BJ (cell line): ENCODE results near the gene SLIT3. TPM values are rescaled to one million over a fixed set of nuclear protein-coding genes. Genes with fewer than 3 reads are reported as not detected.

ENCODE experiments used
- CTCF ChIA-PET: fragments of 350-600 bp; formaldehyde crosslinking; extraction: SDS; loops from one replicate; lab custom pipeline; 2021; ENCODE audit warnings: antibody characterized with exemption, inconsistent platforms; lab: Yijun Ruan, JAX
- POLR2A ChIA-PET: fragments of 300-600 bp; sonication (Branson Sonifier 250); formaldehyde crosslinking; extraction: SDS; loops from one replicate; lab custom pipeline; 2021; ENCODE audit warnings: antibody characterized with exemption; lab: Charles Lee
- DNase-seq: peaks from one replicate; pipeline ENCODE4 v3.0.0-alpha.2; 2011; ENCODE audit warnings: low read depth
- H3K27me3 ChIP-seq: 2 replicates; pipeline ENCODE4 v1.6.0; 2011; ENCODE audit warnings: low read length; ENCODE audit not compliant: control insufficient read depth, insufficient read depth
- H3K36me3 ChIP-seq: 2 replicates; pipeline ENCODE4 v1.5.1; 2011; ENCODE audit warnings: low read length; ENCODE audit not compliant: control insufficient read depth, insufficient read depth
- H3K4me3 ChIP-seq: 2 replicates; pipeline ENCODE4 v1.5.1; 2011; ENCODE audit warnings: low read depth, mild to moderate bottlenecking, control low read depth, low read length
- CTCF ChIP-seq: IDR thresholded peaks from 2 replicates; pipeline ENCODE4 v1.5.1; 2011; ENCODE audit warnings: low read depth, mild to moderate bottlenecking, control low read depth, inconsistent platforms, low read length, moderate library complexity; ENCODE audit not compliant: insufficient read depth
- polyA plus RNA-seq: library from polyadenylated mRNA; depleted of rRNA; stranded (reverse); fragments of >200 nt; gene quantifications from 2 replicates; pipeline ENCODE4 v1.2.3, GENCODE V29; 2011

Gene SLIT3
- polyA plus RNA-seq, 1 experiment: 26.8 TPM

DNA sequence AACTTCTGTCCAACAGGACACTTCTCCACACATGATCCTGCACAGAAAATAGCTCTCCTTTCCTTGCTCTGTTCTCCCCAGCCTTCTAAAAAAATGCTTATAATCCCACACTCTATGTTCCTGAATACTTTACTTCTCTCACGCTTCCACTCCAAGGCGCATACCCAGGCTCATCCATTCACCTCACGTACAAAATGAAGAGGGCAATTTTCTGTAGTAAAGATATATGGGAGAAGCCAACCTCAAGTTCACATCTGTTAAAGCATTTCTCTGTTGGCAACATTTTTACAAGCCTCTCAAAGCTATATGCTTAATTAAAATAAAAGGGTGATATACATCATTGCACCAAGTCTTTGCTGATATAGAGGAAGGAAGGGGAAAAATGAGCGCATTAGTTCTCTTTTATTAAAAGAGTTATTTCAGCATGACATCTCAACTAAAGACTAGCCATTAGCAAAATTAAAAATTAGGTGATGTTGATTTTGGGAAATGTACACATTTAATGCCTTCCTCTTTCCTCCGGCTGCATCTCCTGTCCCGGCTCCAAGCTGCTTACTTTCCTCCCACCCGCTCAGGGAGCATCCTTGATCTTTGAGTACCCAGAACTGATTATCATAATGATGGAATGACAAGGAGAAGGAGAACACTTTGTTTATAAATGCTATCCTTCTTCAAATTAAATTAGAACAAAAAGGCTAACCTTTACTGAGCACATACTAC lies 379.6 kb downstream of the SLIT3 start:
- TF ChIP-seq CTCF: no peak
- ChIA-PET CTCF (interaction anchor here (0.9 kb wide), 2 partner anchors 8 to 15 kb away, joined by 3 read pairs; no protein-coding TSS in a partner anchor), POLR2A (no interaction called here)
- Histone ChIP-seq H3K27me3 (no peaks in the 10 kb centered on the region), H3K4me3 (no peak overlapping the region), H3K36me3 (no peaks in the 10 kb centered on the region)
- no peak for DNase-seq

DNA sequence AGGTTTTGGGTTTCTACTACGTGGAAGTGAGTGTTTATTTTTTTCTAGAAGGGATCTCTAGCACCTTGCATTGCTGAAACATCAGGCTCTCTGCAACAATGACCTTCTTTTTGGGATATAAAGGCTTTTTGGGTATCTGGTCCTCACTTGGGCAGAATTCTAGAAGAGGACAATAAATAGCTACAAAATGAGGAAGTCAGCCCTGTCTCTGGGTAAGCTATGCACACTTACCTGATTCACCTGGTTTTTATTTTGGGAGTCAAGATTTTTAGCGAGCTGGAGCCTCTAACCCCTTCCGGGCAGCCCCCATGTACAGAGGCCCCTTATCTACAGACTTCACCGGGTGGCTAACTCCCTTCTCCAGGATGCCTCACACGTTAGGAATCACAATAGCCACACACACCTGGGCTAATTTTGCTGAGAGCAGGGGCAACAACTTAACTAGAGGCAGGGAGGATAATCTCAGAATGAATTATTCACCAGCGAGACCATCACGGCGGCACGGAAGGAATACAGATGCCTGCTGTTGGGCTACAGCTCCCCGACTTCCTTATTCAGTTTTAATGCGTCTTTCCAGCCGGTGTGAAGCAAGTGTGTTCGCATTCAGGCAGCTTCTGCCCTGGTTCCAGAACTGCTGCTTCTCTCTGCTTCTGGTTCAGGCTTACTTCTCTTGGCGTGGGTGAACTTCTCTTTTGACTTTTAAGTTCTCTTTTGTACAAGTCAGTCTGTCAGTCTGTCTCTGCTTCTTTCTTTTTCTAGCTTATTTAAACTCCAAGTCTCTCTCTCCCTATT lies 380.7 kb downstream of the SLIT3 start:
- H3K27me3 ChIP-seq: no peaks in the 10 kb centered on the region
- H3K36me3 ChIP-seq: no peaks in the 10 kb centered on the region
- ChIA-PET CTCF (interaction anchor here (0.9 kb wide), 1 partner anchor 9 kb away, joined by 3 read pairs; no protein-coding TSS in a partner anchor), POLR2A (interaction anchor here (0.5 kb wide), 2 partner anchors 20 to 42 kb away, joined by 3 read pairs; no protein-coding TSS in a partner anchor)
- no peak overlapping the region for H3K4me3 ChIP-seq
- TF ChIP-seq CTCF: no peak
- DNase-seq: no peak

DNA sequence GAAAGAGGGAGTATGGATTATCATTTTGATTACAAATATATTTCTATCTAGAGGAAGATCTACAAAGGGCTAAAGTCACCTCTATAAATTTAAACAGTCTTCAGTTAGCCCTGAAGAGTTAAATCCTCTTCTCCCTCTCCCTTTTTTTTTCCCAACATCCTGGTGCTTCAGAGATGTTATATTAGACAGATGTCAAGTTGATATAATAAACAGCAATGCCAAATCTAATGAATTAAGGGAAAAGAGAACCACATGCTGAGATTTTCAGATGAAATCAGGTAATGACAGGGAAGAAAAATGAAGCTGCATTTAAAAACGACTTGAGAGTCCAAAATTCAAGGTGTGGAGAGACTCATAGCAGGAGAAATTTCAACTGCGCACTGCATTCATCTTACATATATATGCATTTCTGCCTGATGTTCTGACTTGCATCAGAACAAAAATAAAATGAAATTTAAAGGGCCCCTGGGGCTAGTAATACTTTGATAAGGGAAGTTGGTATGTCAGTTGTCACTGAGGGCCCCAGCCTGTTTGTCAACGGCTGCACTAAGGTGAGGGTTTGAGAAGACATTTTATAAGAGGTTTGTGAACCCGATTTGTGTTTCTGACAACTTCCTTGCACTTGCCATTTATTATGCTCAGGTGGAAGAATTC lies 382.9 kb downstream of the SLIT3 start:
- TF ChIP-seq CTCF: no peak
- CTCF ChIA-PET: interaction anchor here (1.2 kb wide), 1 partner anchor 11 kb away, joined by 4 read pairs; no protein-coding TSS in a partner anchor
- DNase-seq: no peak
- no peaks in the 10 kb centered on the region for H3K27me3 ChIP-seq
- H3K4me3 ChIP-seq: no peak overlapping the region
- no peaks in the 10 kb centered on the region for H3K36me3 ChIP-seq
- POLR2A ChIA-PET: no interaction called here

DNA sequence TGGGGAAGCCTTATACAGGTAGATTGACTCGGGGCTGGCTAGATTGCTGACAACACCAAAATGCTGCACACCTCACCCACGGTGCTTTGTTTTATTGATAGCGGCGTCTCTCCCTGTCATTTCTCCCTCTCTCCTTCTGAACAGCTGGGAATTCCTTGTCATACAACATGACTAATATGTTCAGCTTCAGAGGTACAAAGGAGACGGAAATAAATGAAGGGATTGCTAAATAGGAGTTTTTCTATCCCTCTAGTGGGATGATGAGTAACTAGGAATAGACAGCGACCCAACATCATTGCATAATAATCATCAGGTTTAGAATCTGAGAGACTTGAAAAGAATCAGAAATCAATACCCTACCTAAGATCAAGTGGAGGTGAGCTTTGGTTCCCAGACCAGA lies 384.1 kb downstream of the SLIT3 start:
- CTCF ChIA-PET: interaction anchor here (0.6 kb wide), 2 partner anchors 458 to 556 kb away, joined by 3 read pairs; no protein-coding TSS in a partner anchor
- no peaks in the 10 kb centered on the region for H3K36me3 ChIP-seq
- no peak for TF ChIP-seq CTCF
- H3K27me3 ChIP-seq: no peaks in the 10 kb centered on the region
- no peak overlapping the region for H3K4me3 ChIP-seq
- no peak for DNase-seq
- POLR2A ChIA-PET: no interaction called here
